CD4-positive, alpha-beta T cell treated with Interleukin-4 for 4 hours (primary cell): ENCODE results near the gene PRRT4.

Experiments
- DNase-seq: peaks from one replicate; pipeline ENCODE4 v3.0.0-alpha.2; 2020

The PRRT4 gene

GRCh38 chr7:128361411-128362379 is at the start of gene PRRT4:
Gene PRRT4, minus strand, starts transcription at chr7:128361690.
- peak; percentile 36 for DNase-seq

GRCh38 chr7:128410451-128410753 is 48.9 kb upstream of the PRRT4 start:
- no peak for DNase-seq

GRCh38 chr7:128409596-128410450 is 48.3 kb upstream of the PRRT4 start, which contains the start of gene IMPDH1:
Gene IMPDH1, minus strand, starts transcription at chr7:128409982. Its CDS starts 81 bp downstream, at chr7:128409901.
- peak; percentile 76 for DNase-seq

- DNase-seq, result no peak
Observed at GRCh38 chr7:128408709-128409595, 47.5 kb upstream of the PRRT4 start.

GRCh38 chr7:128407751-128408708 is 46.5 kb upstream of the PRRT4 start:
- DNase-seq, result no peak

- DNase-seq, result no peak
Observed at GRCh38 chr7:128407233-128407589, 45.7 kb upstream of the PRRT4 start.

GRCh38 chr7:128406314-128407232 is 45.1 kb upstream of the PRRT4 start:
- no peak for DNase-seq

GRCh38 chr7:128405471-128406313 is 44.2 kb upstream of the PRRT4 start:
- DNase-seq, result peak; percentile 37

- no peak for DNase-seq
Observed at GRCh38 chr7:128404886-128405470, 43.5 kb upstream of the PRRT4 start.

- DNase-seq, result no peak
Observed at GRCh38 chr7:128404143-128404681, 42.7 kb upstream of the PRRT4 start.

- no peak for DNase-seq
Observed at GRCh38 chr7:128403676-128404075, 42.2 kb upstream of the PRRT4 start.

- no peak for DNase-seq
Observed at GRCh38 chr7:128402356-128402755, 40.9 kb upstream of the PRRT4 start.

- no peak for DNase-seq
Observed at GRCh38 chr7:128400566-128400965, 39.1 kb upstream of the PRRT4 start.

- no peak for DNase-seq
Observed at GRCh38 chr7:128399991-128400390, 38.5 kb upstream of the PRRT4 start.

- no peak for DNase-seq
Observed at GRCh38 chr7:128398841-128399135, 37.3 kb upstream of the PRRT4 start.

GRCh38 chr7:128398016-128398840 is 36.7 kb upstream of the PRRT4 start:
- peak; percentile 63 for DNase-seq

- no peak for DNase-seq
Observed at GRCh38 chr7:128396357-128396756, 34.9 kb upstream of the PRRT4 start.

- DNase-seq, result no peak
Observed at GRCh38 chr7:128395748-128396147, 34.3 kb upstream of the PRRT4 start.
